Astrocyte (in vitro differentiated cells and primary cell): ENCODE results near the gene MIA2. TPM values are rescaled to one million over a fixed set of nuclear protein-coding genes. Genes with fewer than 3 reads are reported as not detected.

ENCODE experiments used
- DNase-seq: peaks from one replicate; pipeline ENCODE4 v3.0.0-alpha.2; 2010; ENCODE audit warnings: low read depth
- FAIRE-seq: peaks from 2 replicates; lab custom pipeline; 2011; peaks lifted over from hg19 to GRCh38; lab: Jason Lieb, UNC
- H2AFZ ChIP-seq: 2 replicates; pipeline ENCODE4 v1.6.0; 2012; ENCODE audit warnings: low read depth, low read length, inconsistent platforms
- H3K27ac ChIP-seq: 2 replicates; pipeline ENCODE4 v1.5.1; 2011; ENCODE audit warnings: low read depth, low read length, inconsistent platforms
- H3K27me3 ChIP-seq: 2 replicates; pipeline ENCODE4 v1.6.0; 2011; ENCODE audit warnings: low read length, inconsistent platforms; ENCODE audit not compliant: insufficient read depth
- H3K36me3 ChIP-seq: 2 replicates; pipeline ENCODE4 v1.5.1; 2011; ENCODE audit warnings: low read length, inconsistent platforms; ENCODE audit not compliant: insufficient read depth
- H3K4me1 ChIP-seq: 2 replicates; pipeline ENCODE4 v1.5.1; 2011; ENCODE audit warnings: low read length, inconsistent platforms; ENCODE audit not compliant: insufficient read depth
- H3K4me2 ChIP-seq: 2 replicates; pipeline ENCODE4 v1.6.0; 2012; ENCODE audit warnings: low read length, inconsistent platforms
- H3K4me3 ChIP-seq: 2 replicates; pipeline ENCODE4 v1.5.1; 2011; ENCODE audit warnings: low read depth, mild to moderate bottlenecking, low read length, inconsistent platforms; ENCODE audit not compliant: insufficient read depth
- H3K79me2 ChIP-seq: 2 replicates; pipeline ENCODE4 v1.6.0; 2012; ENCODE audit warnings: mild to moderate bottlenecking, low read length, inconsistent platforms; ENCODE audit not compliant: insufficient read depth
- H3K9ac ChIP-seq: 2 replicates; pipeline ENCODE4 v1.6.0; 2012; ENCODE audit warnings: mild to moderate bottlenecking, low read length, inconsistent platforms
- H3K9me3 ChIP-seq: 2 replicates; pipeline ENCODE4 v1.5.1; 2012; ENCODE audit warnings: low read depth, mild to moderate bottlenecking, low read length, inconsistent platforms; ENCODE audit not compliant: insufficient read depth
- H4K20me1 ChIP-seq: 2 replicates; pipeline ENCODE4 v1.6.0; 2012; ENCODE audit warnings: low read length, inconsistent platforms; ENCODE audit not compliant: insufficient read depth
- H3K27ac Mint-ChIP-seq: one replicate; pipeline ENCODE4 v1.8.0; 2021; ENCODE audit warnings: mild to moderate bottlenecking, mixed read lengths; ENCODE audit not compliant: unreplicated experiment
- H3K27me3 Mint-ChIP-seq: one replicate; pipeline ENCODE4 v1.8.0; 2021; ENCODE audit warnings: low read depth, mixed read lengths; ENCODE audit not compliant: unreplicated experiment
- H3K36me3 Mint-ChIP-seq: one replicate; pipeline ENCODE4 v1.8.0; 2021; ENCODE audit warnings: low read depth, mixed read lengths; ENCODE audit not compliant: unreplicated experiment
- H3K4me1 Mint-ChIP-seq: one replicate; pipeline ENCODE4 v1.8.0; 2021; ENCODE audit warnings: low read depth, mixed read lengths; ENCODE audit not compliant: unreplicated experiment
- H3K4me3 Mint-ChIP-seq: one replicate; pipeline ENCODE4 v1.8.0; 2021; ENCODE audit warnings: mild to moderate bottlenecking, moderate library complexity, mixed read lengths; ENCODE audit not compliant: unreplicated experiment
- H3K9me3 Mint-ChIP-seq: one replicate; pipeline ENCODE4 v1.8.0; 2021; ENCODE audit warnings: mild to moderate bottlenecking, mixed read lengths; ENCODE audit not compliant: unreplicated experiment
- CTCF ChIP-seq: IDR thresholded peaks from 2 replicates; pipeline ENCODE4 v1.5.1; 2011; ENCODE audit warnings: low read depth, mild to moderate bottlenecking, inconsistent platforms, low read length, moderate library complexity; ENCODE audit not compliant: insufficient read depth
- EZH2 ChIP-seq: IDR thresholded peaks from 2 replicates; pipeline ENCODE4 v1.6.1; 2012; ENCODE audit warnings: mild to moderate bottlenecking, low read length, inconsistent platforms; ENCODE audit not compliant: insufficient read depth
- total RNA-seq: library from RNA; stranded (reverse); gene quantifications from 2 replicates; pipeline ENCODE4 v1.2.1, GENCODE V29; 2021

MIA2 gene
- total RNA-seq, 1 donor from 2014 or later, result 18.2 TPM

DNA sequence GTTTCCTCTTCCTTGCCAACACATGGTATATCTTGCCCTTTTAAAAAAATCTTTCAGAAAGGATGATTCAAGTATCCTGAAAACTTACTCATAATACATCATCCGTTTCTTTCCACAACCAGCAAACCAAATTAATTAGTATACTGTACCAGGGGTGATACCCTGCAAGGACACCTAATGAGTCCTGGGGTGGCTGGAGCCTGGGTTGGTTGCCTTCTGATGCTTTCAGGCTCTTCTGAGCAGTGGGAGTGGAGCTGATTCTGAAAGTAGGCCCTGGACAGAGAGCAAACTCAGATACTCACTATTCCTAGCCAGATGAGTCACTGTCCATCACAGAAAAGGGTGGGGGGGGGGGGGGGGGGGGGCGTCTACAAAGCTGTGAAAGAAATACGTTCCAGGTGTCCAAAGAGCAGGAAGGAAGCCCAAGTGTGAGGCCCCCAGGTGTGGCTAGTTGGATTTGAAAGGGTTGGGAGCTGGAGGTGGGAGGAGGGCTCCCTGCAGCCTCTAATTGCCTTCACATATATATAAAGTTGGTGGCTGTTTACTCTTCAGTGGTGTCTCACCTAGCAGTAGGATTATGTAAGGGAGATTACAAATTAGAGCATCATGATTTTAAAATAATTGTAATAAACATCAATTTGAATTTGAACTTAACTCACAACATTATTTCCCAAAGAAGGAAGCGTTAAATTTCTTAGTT lies 162.0 kb downstream of the MIA2 start:
- Mint-ChIP-seq H3K4me1 (peaks cover 9% of the 10 kb centered on the region), H3K27ac (peak overlapping the region; percentile 91), H3K4me3 (peak overlapping the region; percentile 45), H3K27me3 (no peaks in the 10 kb centered on the region), H3K36me3 (no peaks in the 10 kb centered on the region), H3K9me3 (no peaks in the 10 kb centered on the region)
- no peak overlapping the region for H3K27ac ChIP-seq
- no peaks in the 10 kb centered on the region for H3K79me2 ChIP-seq
- no peaks in the 10 kb centered on the region for H3K27me3 ChIP-seq
- FAIRE-seq, result no peak
- H3K9me3 ChIP-seq, result no peaks in the 10 kb centered on the region
- no peak for TF ChIP-seq EZH2
- TF ChIP-seq CTCF, result no peak
- no peak overlapping the region for H3K9ac ChIP-seq
- no peak for DNase-seq
- H3K4me1 ChIP-seq, result peaks cover 3% of the 10 kb centered on the region
- H4K20me1 ChIP-seq, result no peaks in the 10 kb centered on the region
- peaks cover 5% of the 10 kb centered on the region for H3K36me3 ChIP-seq
- no peak overlapping the region for H2AFZ ChIP-seq
- no peak overlapping the region for H3K4me3 ChIP-seq
- no peak overlapping the region for H3K4me2 ChIP-seq

DNA sequence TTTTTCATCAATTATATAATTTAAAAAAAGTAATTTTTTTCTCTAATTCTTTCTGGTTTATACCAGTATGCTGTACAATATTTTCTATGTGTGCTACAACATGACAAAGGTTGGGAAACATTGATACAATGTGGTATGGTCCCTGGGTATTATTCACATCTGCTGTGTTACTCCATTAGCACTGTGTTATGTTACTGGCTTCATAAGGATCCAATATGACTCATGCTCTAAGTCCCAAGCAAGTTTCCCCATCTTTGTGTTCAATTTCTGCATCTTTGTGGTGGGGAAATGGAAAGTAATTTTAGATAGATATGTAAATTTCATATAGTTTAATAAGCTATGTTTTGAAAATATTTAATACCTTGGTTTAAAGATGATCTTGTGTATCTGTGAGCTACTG lies 162.7 kb downstream of the MIA2 start:
- Histone ChIP-seq H3K4me1 (peaks cover 3% of the 10 kb centered on the region), H3K4me3 (no peak overlapping the region), H4K20me1 (no peaks in the 10 kb centered on the region), H2AFZ (no peak overlapping the region), H3K4me2 (no peak overlapping the region), H3K79me2 (no peaks in the 10 kb centered on the region), H3K27me3 (no peaks in the 10 kb centered on the region), H3K9me3 (no peaks in the 10 kb centered on the region), H3K27ac (no peak overlapping the region), H3K36me3 (peaks cover 5% of the 10 kb centered on the region), H3K9ac (no peak overlapping the region)
- Mint-ChIP-seq H3K4me1 (peaks cover 9% of the 10 kb centered on the region), H3K9me3 (no peaks in the 10 kb centered on the region), H3K27ac (no peak overlapping the region), H3K27me3 (no peaks in the 10 kb centered on the region), H3K4me3 (no peak overlapping the region), H3K36me3 (no peaks in the 10 kb centered on the region)
- DNase-seq, result no peak
- FAIRE-seq, result no peak
- TF ChIP-seq EZH2 (no peak), CTCF (no peak)

DNA sequence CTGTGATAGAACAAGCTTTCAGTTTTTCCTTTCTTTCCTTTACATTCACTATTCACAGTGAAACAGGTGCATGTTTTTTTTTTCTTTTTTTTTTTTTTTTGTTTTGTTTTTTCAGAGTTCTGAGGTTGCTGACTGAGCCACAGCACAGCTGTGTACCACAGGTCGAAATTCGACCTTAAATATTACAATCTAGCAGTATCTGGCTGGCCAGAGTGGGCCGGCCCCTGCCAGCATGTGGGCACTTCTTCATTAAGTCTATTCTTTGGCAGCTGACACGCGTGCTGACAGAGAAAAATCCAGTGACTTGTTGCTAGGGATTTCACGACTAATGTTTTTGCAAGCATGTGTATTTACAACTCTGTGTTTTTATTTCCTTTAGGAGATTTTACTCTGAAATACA lies 164.7 kb downstream of the MIA2 start:
- H3K9me3 Mint-ChIP-seq, result no peaks in the 10 kb centered on the region
- no peak overlapping the region for H3K4me3 ChIP-seq
- no peaks in the 10 kb centered on the region for H3K27me3 Mint-ChIP-seq
- H3K79me2 ChIP-seq, result no peaks in the 10 kb centered on the region
- TF ChIP-seq EZH2 (no peak), CTCF (no peak)
- H3K4me2 ChIP-seq, result no peak overlapping the region
- H2AFZ ChIP-seq, result no peak overlapping the region
- peaks cover 5% of the 10 kb centered on the region for H3K36me3 ChIP-seq
- H3K27me3 ChIP-seq, result no peaks in the 10 kb centered on the region
- no peak for FAIRE-seq
- no peaks in the 10 kb centered on the region for H3K36me3 Mint-ChIP-seq
- no peaks in the 10 kb centered on the region for H3K9me3 ChIP-seq
- peaks cover 9% of the 10 kb centered on the region for H3K4me1 Mint-ChIP-seq
- no peak for DNase-seq
- no peak overlapping the region for H3K27ac Mint-ChIP-seq
- H3K9ac ChIP-seq, result no peak overlapping the region
- H3K4me1 ChIP-seq, result peaks cover 3% of the 10 kb centered on the region
- no peak overlapping the region for H3K27ac ChIP-seq
- no peaks in the 10 kb centered on the region for H4K20me1 ChIP-seq
- H3K4me3 Mint-ChIP-seq, result no peak overlapping the region
